Tongue (tissue), 2 donors: Measurements from ENCODE around the gene PISD. TPM values are rescaled to one million over a fixed set of nuclear protein-coding genes. Genes with fewer than 3 reads are reported as not detected.
"Not testable (repeated sequence)": the region's sequence is repeated elsewhere in the genome, so short reads cannot be mapped to it uniquely, and the experiment has no call there.

Source experiments
- DNase-seq: peaks from one replicate; pipeline ENCODE4 v3.0.0-alpha.2; 2015
- total RNA-seq: library from RNA; depleted of rRNA; stranded (reverse); fragments of >200 nt; gene quantifications from one replicate; pipeline ENCODE4 v1.2.3, GENCODE V29; 2014

PISD gene
- total RNA-seq: 24.4 TPM

GRCh38 chr22:31661851-31662667 lies at the start of gene PISD:
Gene PISD, minus strand, starts transcription at chr22:31662215. Its CDS starts 7 bp downstream, at chr22:31662208.
- peak; percentile 98 for DNase-seq

DNA sequence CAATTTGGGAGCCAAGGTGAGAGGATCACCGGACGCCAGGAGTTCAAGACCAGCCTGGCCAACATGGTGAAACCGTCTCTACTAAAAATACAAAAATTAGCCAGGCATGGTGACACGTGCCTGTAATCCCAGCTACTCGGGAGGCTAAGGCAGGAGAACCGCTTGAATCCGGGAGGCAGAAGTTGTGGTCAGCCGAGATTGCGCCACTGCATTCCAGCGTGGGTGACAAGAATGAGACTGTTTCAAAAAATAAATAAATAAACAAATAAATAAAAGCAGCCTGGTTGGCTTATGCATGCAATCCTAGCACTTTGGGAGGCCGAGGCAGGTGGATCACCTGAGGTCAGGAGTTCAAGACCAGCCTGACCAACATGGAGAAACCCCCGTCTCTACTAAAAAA lies 49.2 kb upstream of the PISD start:
- not testable (repeated sequence) for DNase-seq

DNA sequence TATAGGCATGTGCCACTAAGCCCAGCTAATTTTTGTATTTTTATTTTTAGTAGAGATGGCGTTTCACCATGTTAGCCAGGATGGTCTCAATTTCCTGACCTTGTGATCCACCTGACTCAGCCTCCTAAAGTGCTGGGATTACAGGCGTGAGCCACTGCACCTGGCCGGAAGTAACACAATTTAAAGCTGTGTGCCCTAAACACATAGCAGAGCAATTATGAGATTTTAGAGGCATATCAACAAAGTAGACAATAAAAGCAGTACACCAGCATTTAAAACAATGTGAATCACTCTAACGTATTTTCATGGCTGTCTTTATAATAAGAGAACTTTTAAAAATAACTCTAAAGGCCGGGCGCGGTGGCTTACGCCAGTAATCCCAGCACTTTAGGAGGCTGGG lies 45.5 kb upstream of the PISD start:
- DNase-seq: no peak

DNA sequence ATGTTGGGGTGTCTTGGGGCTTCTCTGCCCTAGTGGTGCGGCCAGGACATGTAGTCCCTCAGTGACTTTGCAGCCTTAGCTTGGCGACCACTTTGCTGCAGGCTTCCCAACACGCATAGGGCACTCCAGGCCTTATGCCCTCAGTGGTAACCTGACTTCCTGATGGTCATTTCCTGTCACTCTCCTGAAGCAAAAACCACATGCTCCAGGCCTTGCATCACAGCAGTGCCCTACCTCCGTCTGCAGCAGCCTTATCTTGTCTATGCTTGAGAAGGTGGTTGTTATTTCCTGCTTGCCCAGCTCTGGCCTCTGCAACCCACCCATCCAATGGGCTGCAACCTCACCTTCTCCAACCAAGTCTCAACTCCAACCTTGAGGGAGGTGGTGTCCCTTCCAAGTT lies 33.4 kb upstream of the PISD start:
- DNase-seq: no peak

GRCh38 chr22:31694046-31694445 lies 32.0 kb upstream of the PISD start:
- DNase-seq: not testable (repeated sequence)

GRCh38 chr22:31692186-31692886 lies 30.3 kb upstream of the PISD start:
- DNase-seq: no peak

GRCh38 chr22:31691408-31691807 lies 29.4 kb upstream of the PISD start:
- no peak for DNase-seq

GRCh38 chr22:31683181-31684105 lies 21.4 kb upstream of the PISD start:
- no peak for DNase-seq

DNA sequence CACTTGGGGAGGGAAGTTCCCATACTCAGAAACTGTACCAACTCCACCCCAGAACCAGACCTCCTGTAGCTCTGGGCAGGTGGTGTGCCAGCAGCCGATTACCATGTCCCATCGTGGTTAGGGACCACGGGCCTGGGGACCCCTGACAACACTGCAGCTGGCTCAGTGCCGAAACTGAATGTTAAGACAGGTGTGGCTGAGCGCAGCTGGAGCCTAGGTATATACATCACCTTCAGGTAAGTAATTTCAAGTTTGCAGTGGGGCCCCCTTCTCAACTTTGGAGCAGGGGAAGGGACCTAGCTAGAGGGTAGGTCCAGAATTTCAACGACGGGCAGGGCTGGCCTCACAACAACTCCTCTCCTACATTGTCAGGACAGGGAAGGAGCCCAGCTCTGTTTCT lies 20.7 kb upstream of the PISD start:
- DNase-seq: no peak

DNA sequence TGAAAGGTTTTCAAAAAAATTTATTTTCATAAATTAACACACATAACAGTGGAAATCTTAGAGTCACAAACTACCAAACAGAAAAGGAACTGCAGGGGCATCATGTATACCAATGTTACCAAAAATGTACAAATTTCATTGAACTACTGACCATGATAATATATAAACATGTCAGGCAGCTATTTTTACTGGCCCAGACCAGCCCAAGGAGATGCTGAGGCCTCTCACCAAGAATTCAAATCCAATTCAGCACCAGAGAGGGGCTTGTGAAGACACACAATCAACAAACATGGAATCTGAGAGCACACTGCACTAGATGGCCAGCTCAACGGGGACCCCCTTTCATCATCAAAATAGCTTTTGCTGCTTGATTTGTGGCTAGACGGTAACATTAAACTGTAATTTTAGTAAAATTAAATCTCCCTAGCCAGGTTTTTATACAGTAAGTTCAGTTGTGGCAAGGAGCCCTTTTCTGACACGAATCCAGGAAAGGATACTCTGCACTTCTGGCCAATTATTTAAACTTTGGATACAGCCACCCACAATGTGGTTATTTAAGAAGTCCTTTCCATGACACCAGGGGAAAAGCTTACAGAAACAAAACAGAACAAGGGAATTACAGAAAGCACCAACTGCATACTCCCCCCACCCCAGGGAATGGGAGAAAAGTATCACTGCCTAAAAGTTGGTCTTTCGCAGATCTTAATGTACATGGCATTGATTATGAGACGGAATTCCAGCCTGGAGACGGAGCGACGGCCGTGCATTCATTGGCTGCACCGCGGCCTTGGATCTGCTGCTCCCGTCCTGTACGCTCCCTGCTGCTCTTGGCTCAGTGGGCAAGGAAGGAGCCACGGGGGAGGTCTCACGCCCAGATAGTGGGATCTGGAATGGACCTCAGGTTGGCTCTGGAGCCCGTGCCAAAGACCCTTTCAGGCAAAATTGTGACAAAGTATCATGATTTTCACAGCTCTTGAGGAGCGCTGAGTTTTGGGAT lies 19.6 kb upstream of the PISD start:
- peak; percentile 44 for DNase-seq

DNA sequence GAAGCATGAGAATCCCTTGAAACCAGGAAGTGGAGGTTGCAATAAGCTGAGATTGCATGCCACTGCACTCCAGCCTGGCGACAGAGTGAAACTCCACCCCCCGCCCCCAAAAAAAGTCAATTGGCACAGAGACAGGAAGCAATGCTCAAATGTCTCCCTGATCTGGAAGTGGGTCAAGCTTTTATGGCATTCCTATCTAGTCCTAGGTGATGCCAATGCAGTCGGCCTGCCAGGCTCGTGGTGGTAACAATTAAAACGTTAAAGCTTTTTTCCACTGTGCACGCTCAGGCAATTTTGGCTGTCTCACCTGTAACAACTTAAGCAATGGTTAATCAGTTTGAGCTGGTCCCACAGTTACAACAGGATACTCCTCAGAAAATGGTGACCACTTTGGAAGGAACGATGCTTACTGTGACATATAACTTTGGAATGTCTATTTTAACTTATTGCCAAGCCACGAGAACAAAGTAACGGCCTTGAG lies 18.9 kb upstream of the PISD start:
- DNase-seq: peak; percentile 20

- no peak for DNase-seq
Observed at GRCh38 chr22:31678748-31679147, 16.7 kb upstream of the PISD start.

DNA sequence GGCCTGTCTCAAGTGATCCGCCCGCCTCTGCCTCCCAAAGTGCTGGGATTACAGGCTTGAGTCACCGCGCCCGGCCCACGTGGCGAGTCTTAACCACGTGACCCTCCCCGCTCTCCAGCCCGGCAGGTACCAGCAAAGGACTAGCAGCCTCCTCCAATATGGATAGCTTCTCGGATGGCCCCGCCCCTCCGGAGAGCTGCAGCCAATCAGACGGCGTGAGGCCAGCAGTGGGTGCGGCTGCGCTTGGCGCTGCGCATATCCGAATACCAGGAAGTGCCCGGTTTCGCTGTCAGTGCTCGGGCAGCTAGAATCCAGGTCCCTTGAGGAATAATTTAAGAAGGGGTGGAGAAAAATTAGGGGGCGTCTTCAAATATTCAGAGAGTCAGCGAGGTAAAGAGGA lies 14.7 kb upstream of the PISD start:
- peak; percentile 93 for DNase-seq

DNA sequence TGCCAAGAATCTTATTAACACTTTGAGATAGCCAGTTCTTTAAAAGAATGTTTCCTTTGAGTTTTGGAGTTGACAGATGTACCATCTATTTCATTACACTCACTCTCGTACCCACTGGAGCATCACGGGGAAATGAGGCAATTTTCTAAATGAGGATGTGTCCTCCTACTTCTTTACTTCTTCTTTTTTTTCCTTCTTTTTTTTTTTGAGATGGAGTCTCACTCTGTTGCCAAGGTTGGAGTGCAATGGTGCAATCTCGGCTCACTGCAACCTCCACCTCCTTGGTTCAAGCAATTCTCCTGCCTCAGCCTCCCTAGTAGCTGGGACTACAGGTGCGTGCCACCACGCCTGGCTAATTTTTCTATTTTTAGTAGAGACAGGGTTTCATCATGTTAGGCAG lies 12.2 kb upstream of the PISD start:
- DNase-seq: not testable (repeated sequence)

DNA sequence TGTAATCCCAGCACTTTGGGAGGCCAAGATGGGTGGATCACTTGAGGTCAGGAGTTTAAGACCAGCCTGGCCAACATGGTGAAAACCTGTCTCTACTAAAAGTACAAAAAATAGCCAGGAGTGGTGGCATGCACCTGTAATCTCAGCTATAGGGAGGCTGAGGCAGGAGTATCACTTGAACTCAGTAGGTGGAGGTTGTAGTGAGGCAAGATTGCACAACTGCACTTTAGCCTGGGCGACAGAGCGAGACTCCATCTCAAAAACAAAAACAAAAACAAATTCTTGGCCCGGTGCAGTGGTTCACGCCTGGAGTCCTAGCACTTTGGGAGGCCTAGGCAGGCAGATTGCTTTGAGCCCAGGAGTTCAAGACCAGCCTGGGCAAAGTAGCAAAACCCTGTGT lies 6.8 kb upstream of the PISD start:
- not testable (repeated sequence) for DNase-seq

DNA sequence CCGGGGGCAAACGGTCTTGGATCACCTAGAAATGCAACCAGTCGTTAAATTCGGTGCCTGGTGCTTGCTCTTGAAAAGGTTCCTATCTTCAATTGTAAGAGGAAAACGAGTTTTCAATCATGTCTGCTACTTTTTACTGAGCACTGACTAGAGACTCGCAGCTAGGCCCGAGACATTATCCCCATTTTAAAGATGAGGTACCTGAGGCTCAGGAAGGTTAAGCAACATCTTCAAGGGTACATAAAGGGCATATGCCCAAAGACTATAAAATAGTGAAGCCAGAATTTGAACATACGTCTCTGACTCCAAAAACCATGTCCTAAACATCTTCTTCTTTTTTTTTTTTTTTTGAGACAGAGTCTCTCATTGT lies 638 bp upstream of the PISD start:
- no peak for DNase-seq

GRCh38 chr22:31660860-31661341 lies 1.1 kb downstream of the PISD start:
- not testable (repeated sequence) for DNase-seq

GRCh38 chr22:31659246-31659645 lies 2.8 kb downstream of the PISD start:
- DNase-seq: no peak

DNA sequence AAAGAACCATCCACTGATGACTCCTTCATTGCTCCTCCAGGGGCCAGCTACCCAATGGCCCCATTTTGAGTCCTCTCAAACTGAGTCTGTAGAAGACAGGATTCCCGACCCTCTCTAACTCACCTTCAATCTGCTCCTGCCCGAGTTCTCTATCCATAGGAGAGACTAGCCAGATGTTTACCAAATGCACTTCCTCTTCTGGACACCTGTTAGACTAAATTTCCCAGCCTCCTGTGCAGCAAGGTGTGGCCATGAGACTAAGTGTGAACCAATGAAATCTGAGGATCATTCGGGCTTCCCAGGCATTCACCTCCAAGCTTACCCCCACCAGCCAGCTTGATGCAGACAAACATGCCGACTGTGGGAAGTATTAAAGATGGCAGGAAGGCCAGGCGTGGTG lies 7.6 kb downstream of the PISD start:
- no peak for DNase-seq

GRCh38 chr22:31653944-31654343 lies 8.1 kb downstream of the PISD start:
- no peak for DNase-seq
